NK-92 (cell line): Measurements from ENCODE around the gene SCUBE3.

Source experiments
- DNase-seq: peaks from one replicate; lab custom pipeline; 2025; ENCODE audit not compliant: unreplicated experiment; lab: John Stamatoyannopoulos, UW

The SCUBE3 gene

DNA sequence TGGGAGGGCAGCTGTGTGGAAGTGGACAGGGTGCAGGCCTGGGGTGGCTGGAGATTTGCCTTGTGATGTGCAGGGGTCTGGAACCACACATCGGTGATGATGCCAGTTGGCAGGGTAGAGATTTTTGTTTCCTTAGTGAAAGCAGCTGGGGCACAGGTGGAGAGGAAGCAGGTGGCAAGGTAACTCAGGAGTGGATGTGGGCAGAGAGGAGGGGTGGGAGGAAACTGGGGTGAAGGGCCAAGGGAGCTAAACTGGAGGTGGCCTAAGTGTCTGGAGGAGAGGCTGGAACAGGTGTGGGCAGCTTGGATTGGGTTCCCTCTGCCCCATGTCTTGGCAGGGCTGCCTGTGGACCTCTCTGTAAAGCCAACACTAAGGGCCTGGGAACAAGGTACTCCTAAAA is 4.7 kb upstream of the SCUBE3 start:
- no peak for DNase-seq

DNA sequence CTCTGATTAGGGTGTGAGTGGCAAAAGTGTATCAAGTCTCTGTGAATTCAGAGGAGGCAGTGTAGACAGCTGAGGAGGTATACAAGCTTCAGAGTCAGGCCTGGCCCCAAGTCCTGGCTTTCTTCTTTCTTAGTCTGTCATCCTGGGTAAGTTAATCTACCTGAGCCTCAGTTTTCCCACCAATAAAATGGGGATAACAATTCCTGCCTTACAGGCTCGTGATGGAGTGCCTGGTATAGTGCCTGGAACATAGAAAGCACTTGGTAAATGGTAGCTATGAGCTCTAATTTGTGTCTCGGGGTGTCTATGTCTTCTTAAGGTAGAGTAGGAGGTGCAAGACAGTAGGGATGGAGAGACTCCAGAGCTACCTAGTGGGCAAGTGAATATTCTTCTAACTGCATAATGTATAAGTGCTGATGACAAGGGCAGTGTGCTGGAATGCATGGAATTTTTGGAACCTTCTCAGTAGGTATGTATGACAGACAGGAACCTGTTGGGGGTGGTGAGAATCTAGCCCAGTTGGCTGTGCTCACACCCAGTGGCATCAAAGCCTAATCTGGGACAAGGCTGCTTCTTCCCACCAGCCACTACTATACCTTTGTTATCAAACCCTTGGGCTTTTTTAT is 4.0 kb upstream of the SCUBE3 start:
- no peak for DNase-seq

DNA sequence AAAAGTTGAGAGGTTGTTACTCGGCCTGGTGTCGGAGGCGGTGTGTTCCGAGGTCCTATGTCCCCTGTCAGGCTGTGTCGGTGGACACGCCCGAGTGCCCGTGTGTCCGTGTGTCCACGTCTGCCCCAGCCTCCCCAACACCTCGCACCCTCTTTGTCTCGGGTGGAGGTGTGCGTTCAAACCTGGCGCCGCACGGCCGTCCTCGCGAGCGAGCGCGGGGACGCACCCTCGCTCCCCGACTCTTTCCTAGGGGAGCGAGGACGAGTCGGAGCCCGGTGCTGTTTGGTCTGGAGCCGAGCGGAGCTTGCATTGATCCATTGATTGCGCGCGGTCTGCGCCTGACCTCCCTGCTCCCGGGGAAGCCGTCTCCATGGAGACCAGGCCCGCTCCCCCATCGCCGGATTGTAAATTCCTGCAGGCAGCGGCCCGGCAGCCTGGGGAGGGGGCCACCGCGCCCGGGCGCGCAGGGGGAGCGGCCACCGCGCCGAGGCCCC is 411 bp upstream of the SCUBE3 start:
- DNase-seq: no peak

DNA sequence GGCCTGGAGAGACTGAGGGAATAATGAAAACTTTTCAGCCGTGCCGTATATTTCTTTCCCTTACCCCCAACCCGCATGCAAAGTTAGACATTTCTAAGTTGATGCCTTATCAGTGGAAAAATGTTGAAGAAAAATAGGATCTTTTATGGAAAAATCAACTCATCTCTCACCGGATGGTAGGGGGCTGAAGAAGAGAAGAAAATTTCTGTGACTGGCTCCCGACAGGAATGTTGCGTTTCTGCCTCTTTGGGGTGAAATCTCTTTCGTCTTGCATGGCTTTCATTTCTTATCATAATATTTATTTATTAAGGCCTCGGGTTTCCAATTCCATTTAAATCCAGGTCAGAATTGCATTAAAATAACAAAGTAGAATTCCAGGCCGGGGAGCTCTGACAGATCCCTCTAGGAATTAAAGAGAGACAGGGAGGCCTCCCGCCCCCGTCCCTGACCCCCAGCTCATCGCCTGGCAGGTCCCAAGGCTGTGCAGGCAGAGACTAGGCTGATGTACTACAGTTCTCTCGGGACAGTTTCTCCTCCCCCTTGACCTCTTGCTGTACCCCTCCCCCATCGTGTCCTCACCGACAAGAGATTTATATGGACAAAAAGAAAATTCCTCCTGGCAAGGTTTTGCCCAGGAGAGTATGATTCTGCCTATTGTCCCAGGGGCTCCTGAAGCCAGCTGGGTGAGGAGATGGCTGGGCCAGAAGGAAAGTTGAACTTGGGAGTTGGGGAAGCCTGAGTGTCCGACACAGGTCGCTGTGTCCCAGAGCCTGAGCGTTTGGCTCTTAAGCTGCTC is 1.3 kb downstream of the SCUBE3 start:
- no peak for DNase-seq

DNA sequence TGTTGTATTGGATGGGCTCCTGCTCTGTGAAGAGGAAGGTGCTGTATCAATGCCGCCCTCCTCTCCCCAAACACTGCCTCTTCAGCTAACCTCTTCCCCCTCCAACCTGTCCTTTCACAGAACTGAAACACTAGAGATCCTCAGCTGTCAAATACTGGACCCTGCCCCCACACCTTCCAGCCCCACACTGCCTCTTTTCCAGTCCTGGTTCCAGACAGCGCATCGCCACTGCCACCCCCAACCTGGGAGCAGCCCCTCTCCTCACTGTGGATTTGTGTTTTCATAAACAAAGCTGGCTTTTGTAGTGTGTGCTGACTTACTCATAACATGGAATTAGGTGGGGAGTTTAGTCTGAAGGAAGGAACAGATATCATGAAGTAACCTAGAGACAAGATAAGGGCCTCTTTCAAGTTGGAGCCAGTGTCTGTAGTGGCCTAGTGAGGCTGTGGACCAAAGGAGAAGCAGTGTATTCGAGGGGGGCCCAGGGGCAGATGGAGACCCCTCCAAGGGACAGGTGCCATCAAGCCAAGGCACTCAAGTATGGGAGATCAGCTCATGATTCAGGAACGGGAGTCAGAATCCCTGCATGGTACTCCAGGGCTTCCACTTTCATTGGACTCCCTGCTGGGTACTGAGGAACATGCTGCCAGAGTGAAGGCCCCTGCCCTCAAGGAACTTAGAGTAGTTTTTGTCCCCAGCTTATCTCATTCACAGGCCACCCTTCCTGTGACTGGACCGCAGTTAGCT is 2.1 kb downstream of the SCUBE3 start:
- DNase-seq: no peak

DNA sequence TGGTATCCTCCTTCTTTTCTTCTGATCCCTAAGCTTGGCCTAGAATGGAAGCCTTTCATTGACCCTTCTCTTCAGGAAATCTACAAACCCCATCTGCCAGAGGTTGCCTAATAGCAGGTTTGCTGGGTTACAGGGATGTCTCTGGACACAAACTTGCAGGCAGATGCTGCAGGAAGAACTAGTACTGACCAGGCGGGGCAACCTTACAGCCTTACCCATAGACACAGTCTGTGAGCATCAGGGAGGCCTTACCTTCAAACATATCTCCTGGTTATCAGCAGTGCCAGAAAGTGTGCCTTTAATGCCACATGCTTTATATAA is 2.6 kb downstream of the SCUBE3 start:
- DNase-seq: no peak

DNA sequence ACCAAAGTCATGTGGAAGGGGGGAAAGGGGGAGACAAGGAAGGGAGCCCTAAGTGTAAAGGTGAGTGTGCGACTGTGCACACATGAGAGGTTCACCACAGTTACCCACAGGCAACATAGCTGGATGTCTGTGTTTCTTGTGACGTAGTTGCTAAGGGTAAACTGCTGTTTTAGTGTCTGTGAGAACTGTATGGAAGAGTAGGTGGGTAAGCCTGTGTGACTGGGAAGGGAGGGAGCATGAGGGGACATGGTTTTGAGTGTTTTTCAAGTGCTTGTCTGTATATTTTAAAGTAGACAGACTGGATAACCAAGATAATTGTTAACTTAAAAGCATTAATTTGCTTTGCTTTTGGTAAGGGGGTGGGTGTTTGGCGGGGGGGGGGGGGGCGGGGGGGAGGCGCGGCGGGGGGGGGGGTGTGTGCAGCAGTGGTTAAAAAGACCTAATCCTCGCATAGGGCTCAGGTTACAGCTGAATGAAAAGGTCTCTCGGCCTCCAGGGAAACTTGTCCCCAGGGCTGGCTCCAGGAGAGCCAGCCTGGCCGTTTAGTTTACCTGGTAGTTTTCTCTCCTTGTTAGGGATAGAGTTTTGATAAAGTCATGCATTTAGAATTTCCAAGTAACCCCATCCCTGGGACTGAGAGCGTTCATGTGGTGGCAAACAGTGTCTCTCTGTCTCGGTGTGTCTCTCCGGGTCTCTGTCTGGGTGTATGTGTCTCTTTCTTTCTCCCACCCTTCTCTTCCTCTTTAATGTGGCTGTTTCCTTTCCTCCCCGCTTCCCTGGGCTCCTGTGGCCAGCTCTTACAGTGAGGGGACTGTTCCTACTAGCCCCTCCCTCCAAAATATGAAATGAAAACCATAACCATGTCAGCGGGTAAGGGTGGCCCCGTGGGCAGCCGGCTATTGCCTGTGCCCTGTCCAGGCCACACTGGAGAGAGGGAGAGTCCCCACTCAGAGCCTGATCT is 3.4 kb downstream of the SCUBE3 start:
- DNase-seq: no peak

DNA sequence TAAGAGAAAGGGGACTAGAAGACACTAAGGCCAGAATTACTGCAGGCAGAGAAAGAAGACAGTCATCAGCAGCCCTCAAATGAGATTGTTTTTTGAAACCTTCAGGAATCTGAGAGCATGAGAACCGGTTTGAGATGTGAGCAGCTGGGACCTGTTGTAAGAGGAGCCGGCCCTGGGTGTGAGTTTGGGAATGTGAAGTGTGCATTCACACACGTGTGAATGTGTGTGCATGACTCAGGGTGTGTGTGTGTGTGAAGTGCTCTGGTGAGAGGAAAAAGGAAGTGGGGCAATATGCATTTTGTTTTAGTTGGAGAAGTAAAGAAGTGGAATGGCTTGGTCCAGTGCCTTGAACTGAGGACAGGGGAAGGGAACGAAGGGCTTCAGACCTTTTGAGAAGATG is 4.3 kb downstream of the SCUBE3 start:
- no peak for DNase-seq

DNA sequence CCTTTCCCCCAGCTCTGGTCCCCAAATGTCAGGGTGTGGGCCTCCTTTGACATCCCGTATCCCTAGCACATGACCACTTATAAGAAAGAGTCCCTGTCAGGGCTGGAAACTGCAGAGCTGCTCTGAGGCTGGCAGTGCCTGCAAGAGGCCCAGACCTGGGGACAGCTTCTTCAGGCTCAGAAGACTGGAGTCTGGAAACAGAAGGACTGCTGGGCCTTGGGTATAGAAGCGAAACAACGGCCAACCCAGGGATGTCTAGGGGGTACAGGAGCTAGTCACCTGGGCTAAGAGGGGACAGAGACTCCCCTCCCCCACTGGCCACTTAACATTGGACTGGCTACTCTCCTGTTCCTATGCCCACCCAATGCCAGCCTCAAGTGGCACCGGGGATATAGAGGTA is 4.7 kb downstream of the SCUBE3 start:
- DNase-seq: no peak

DNA sequence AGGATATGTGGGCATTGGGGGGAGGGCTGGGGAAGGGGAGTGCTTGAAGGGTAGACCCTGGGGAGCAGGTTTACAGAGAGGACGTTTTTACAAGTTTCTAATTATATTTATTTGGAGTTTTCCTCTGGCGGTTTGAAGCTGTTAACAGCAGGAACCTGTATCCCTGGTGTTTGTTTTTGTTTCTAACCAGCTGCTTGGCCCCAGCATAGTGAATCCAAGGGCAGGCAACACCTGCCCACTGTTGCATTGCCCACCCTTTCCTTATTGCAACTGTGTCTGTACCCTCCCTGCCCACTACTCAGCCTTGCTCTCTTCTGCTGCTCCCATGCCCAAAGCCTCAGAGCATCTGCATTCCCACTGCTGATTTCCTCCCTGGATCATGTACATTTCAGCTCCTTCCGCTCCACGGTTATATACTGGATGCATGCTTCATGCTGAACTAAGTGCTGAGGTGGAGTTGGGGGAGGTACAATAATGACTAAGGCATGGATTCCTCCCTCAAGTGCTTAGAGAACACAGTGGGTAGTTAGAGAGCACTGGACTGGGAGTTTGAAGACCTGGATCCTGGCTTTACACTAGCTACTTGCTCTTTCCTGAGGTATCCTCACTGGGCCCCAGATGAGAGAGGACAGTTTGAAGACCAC is 6.0 kb downstream of the SCUBE3 start:
- DNase-seq: no peak

DNA sequence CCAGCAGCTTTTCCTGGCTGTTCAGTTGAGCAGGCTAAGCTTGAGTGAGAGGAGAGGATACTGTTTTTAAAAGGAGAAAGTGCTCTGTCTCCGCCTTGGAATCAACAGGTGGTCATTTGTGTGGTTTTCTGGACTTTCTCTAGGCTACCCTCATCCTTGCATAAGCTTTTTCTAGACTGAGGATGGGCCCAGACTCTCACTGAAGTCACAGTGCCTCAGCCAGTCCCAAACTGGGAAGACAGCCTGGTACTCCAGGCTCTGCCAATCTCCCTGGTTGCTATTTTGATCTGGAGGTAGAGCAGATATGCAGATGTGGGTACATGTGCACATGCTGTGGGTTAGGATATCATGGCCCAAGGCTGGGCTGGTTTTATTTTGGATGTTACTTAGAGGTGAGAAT is 7.0 kb downstream of the SCUBE3 start:
- DNase-seq: no peak

DNA sequence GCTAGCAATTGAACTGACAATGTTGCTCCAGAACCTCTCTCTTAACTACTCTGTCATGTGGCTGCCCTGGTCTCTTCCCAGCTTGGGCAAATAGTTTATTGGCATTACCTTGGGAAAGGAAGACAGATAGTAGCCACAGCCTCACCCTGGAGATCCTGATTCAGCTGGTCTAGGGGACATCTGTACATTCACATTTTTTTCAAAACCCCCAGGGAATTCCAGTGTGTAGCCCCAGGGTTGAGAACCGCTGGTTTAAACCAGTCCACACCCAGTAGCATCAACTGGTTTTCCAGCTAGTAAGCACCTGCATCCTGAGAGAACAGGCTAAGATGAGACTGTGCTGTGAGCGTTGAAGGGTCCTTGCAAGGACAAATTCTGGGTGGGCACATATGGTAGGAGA is 9.6 kb downstream of the SCUBE3 start:
- no peak for DNase-seq

DNA sequence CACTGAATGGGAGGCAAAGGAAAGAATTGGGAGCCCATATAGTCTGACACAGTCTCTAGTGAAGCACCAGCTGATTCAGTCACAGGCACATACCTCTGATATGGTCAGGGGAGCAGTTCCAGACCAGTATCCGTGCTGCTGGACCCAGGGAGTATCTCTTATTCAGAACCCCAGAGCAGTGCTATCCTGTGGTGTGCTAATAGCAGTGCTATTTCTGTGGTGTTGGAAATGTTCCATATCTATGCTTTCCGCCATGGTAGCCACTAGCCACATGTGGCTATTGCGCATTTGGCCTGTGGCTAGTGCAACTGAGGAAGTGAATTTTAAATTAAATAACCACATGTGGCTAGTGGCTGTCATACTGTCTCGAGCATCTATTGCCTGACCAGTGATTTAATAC is 11.0 kb downstream of the SCUBE3 start:
- no peak for DNase-seq

DNA sequence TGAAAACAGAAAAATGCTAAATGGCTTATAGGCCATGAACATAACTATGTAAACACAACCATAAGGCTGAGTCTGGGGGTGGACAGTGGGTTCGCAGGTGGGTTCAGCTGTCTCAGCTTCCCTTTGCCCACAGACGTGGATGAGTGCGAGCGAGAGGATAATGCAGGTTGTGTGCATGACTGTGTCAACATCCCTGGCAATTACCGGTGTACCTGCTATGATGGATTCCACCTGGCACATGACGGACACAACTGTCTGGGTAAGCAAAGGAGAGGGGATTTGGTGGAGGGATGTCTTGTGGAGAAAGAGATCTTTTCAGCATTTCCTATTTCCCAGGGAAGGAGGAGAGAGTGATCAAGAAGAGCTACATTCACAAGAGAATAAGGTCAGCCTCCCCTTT is 14.7 kb downstream of the SCUBE3 start:
- no peak for DNase-seq

DNA sequence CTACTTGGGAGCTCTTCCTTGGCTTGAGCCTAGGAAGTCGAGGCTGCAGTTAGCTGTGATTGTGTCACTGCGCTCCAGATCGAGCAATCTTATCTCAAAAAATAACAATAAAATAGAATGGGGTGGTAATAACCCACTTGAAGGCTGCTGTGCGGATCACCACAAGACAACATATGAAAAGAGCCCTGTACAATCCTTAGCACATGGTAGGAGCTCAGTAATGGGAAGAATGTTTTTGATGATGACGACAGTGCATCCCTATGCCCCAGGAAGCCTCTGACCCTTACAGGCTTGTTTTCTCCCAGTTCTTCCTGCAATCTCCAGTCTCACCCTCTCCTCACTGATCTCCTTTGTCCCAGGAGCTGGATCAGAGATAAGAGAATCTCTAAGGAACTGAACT is 15.5 kb downstream of the SCUBE3 start:
- no peak for DNase-seq

DNA sequence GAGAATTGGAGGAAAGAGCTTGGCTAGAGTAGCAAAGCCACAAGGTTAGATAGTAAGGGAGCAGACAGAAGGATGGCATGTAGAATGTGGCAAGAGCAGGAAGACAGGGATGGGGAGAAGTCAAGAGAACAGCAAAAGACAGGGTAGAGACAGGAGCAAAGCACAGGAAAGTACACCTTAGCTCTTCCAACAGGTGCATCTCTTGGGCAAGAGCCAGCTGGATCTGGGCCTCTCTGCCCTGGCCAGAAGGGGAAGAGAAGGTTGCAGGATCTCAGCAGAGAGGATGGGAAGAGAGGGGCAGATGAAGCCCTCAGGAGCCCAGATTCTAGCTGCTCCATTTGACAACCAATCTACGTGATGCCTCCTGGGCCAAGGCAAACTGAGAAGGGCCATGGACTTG is 16.7 kb downstream of the SCUBE3 start:
- no peak for DNase-seq

DNA sequence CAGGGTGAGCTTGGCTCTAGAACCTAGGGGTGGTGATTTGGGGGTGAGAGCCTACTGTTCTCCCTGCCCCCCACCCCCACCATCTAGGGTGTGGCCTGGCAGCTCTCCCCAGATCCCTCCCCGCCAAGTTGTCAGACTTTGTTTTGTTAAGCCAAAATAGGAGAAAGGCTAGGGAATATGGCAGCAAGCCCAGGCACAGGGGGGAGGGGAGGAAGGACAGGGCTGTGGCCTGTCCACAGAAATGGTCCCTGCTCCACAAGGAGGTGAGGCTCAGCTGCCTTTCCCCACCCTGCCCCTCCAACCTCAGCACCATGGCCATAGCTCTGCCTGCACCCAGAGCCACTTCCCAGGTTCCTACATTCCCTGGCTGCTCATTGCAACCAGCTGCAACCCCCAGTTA is 17.2 kb downstream of the SCUBE3 start:
- no peak for DNase-seq

DNA sequence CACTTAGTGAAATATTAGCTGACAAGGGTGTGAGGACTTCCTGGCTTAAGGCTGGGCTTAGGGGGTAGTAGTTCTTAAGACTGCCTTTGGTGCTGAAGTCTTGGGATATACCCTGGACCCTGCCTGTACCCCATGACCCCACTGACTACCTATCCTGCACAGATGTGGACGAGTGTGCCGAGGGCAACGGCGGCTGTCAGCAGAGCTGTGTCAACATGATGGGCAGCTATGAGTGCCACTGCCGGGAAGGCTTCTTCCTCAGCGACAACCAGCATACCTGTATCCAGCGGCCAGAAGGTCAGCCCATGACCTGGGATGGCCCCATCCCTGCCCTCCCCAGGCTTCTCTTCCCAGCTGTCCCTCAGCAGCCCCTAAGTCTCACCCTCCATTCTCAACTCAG is 17.8 kb downstream of the SCUBE3 start:
- DNase-seq: no peak

DNA sequence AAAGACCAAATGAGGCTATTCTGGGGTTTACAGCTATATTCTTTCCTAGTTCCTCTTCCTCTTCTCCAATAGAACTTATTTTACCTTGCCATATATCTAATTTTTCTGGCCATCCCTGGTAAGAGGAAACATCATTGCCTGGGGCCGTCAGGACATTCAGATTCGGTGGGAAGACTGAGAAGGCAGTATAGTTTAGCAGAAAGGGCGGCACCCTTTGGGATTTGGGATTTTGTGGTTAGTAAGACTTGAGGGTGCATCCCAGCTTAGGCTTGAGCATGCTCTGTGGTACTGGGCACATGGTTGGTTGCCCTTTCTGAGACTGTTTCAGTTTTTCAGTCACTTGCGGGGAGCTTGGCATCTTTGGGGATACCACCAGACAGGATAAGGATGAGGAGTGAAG is 21.1 kb downstream of the SCUBE3 start:
- no peak for DNase-seq

DNA sequence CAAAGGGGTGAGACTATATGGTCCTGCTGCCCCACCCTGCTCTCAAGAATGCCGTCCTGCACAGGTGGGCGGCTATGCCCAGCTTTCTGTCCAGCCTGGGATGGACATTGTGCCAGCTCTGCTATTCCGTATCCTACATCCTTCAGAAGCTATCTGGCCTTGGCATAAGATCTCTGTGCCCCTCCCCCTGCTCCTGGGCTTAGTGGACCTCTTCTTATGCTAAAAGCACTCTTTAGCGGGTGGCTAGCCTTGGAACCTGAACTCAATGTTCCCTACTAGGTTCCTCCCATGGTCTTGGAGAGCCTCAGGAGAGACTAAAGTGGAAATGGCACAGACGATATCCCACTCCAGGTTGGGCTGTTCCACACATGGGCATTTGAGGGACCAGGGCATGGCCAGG is 22.5 kb downstream of the SCUBE3 start:
- no peak for DNase-seq

DNA sequence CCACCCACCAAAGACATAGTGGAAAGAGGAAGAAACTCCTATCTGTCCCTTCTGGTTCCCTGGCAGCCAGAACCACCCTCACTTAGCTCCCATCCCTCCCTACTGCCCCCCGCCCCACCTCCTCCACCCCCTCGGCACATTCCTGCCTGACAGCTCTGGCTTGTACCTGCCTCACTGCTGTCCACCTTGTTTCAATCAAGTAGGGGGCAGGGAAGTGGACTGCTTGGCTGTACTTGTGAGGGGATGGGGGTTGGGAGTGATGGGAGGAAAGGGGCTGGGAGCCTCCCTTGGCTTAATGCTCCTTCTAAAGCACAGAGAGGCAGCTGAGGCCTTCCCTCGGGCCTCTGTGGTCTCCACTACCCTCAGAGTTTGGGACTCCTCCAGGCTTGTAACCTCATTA is 23.7 kb downstream of the SCUBE3 start:
- no peak for DNase-seq
